HepG2 (cell line): ENCODE measurements around the gene VAC14. TPM values are rescaled to one million over a fixed set of nuclear protein-coding genes. Genes with fewer than 3 reads are reported as not detected.

Source experiments
- CENPT ChIP-seq: sonication (generic); formaldehyde crosslinking; IDR thresholded peaks from 2 replicates; pipeline ENCODE4 v1.8.0; 2022; ENCODE audit warnings: low read depth, mild to moderate bottlenecking, moderate library complexity, missing genetic modification reagents
- FOXJ3 ChIP-seq: sonication (generic); formaldehyde crosslinking; IDR thresholded peaks from 2 replicates; pipeline ENCODE4 v1.4.0; 2020; ENCODE audit warnings: missing genetic modification reagents, mild to moderate bottlenecking, borderline replicate concordance
- GTF3A ChIP-seq: sonication (generic); formaldehyde crosslinking; conservative IDR thresholded peaks from 2 replicates; pipeline ENCODE4 v1.4.0; 2020; ENCODE audit warnings: mild to moderate bottlenecking, missing genetic modification reagents
- KDM5A ChIP-seq: fragments of 200-600 bp; sonication (generic); IDR thresholded peaks from 2 replicates; pipeline ENCODE4 v1.7.0; 2018; ENCODE audit warnings: antibody characterized with exemption, mild to moderate bottlenecking, low read length, borderline replicate concordance
- PPARG ChIP-seq: conservative IDR thresholded peaks from 2 replicates; pipeline ENCODE4 v1.6.1; 2016; ENCODE audit warnings: missing biosample characterization, missing genetic modification reagents
- PRDM15 ChIP-seq: sonication (generic); formaldehyde crosslinking; IDR thresholded peaks from 2 replicates; pipeline ENCODE4 v1.4.0; 2020; ENCODE audit warnings: missing genetic modification reagents
- SALL1 ChIP-seq: sonication (generic); formaldehyde crosslinking; IDR thresholded peaks from 2 replicates; pipeline ENCODE4 v1.8.0; 2022; ENCODE audit warnings: mild to moderate bottlenecking, missing genetic modification reagents
- SRSF4 ChIP-seq: fragments of 200-400 bp; formaldehyde crosslinking; IDR thresholded peaks from one replicate; pipeline ENCODE4 v1.6.1; 2018; ENCODE audit warnings: mild to moderate bottlenecking, low read depth, low read length, moderate library complexity; ENCODE audit not compliant: poor library complexity, severe bottlenecking
- ZFP36L2 ChIP-seq: sonication (generic); formaldehyde crosslinking; IDR thresholded peaks from 2 replicates; pipeline ENCODE4 v1.4.0; 2020; ENCODE audit warnings: missing genetic modification reagents
- ZMYM4 ChIP-seq: sonication (generic); formaldehyde crosslinking; IDR thresholded peaks from 2 replicates; pipeline ENCODE4 v1.8.1; 2023; ENCODE audit warnings: mild to moderate bottlenecking, missing genetic modification reagents
- ZNF124 ChIP-seq: sonication (generic); formaldehyde crosslinking; IDR thresholded peaks from 2 replicates; pipeline ENCODE4 v1.4.0; 2020; ENCODE audit warnings: missing genetic modification reagents
- ZNF292 ChIP-seq: sonication (generic); formaldehyde crosslinking; IDR thresholded peaks from 2 replicates; pipeline ENCODE4 v1.8.1; 2022; ENCODE audit warnings: mild to moderate bottlenecking, low read depth, missing genetic modification reagents, borderline replicate concordance
- ZNF672 ChIP-seq: sonication (generic); formaldehyde crosslinking; IDR thresholded peaks from 2 replicates; pipeline ENCODE4 v1.8.1; 2022; ENCODE audit warnings: missing genetic modification reagents
- polyA plus RNA-seq, 8 experiments: library from polyadenylated mRNA; depleted of rRNA in 3 of 8; stranded (reverse) in 7 of 8; unstranded in 1 of 8; fragments of >200 nt; fragmentation: Illumina TruSeq in 4 of 8; extraction: Trizol in 4 of 8; gene quantifications; 2 replicates each; pipeline versions ENCODE4 v1.2.1 to v1.2.3, GENCODE V29; 2011 to 2016; ENCODE audit warnings: low read depth in 4 of 8, missing spikeins in 1 of 8, mixed read lengths in 1 of 8; ENCODE audit not compliant: insufficient read depth in 1 of 8
- total RNA-seq, 5 experiments: library from RNA; depleted of rRNA; stranded (reverse); fragments of >200 nt; fragmentation: Illumina TruSeq; extraction: Trizol; gene quantifications; 2 replicates each; pipeline ENCODE4 v1.2.3, GENCODE V29; 2016; ENCODE audit warnings: low read depth in 1 of 5
- TF ChIP-seq, protein P1 (sequence below): sonication (generic); formaldehyde crosslinking; IDR thresholded peaks from 2 replicates; pipeline ENCODE4 v1.4.0; 2020; ENCODE audit warnings: missing genetic modification reagents
- TF ChIP-seq, protein P2 (sequence below): sonication (generic); formaldehyde crosslinking; IDR thresholded peaks from 2 replicates; pipeline ENCODE4 v1.9.0; 2021; ENCODE audit warnings: missing genetic modification reagents, mild to moderate bottlenecking, borderline replicate concordance

Gene VAC14
- total and polyA plus RNA-seq, 2 of the 13 experiments (the other 11 are each of a cell fraction or from before 2014, with no cell fraction given) = 23.5 to 24.6 TPM

GRCh38 chr16:70746708-70747424 lies 54.1 kb downstream of the VAC14 start (continued):
- TF ChIP-seq PPARG (CRISPR knock-in tag) (peak; percentile 95), ZFP36L2 (CRISPR knock-in tag) (no peak), FOXJ3 (0 out of 2 replicates have a peak, but pooled peaks have one; percentile 76), ZNF292 (CRISPR knock-in tag) (peak; percentile 73; the same call in 1 of the 2 replicates), CENPT (CRISPR knock-in tag) (no peak), GTF3A (CRISPR knock-in tag) (no peak), ZNF124 (peak; percentile 79; the same call in 1 of the 2 replicates), KDM5A (peak; percentile 57; the same call in 1 of the 2 replicates), ZMYM4 (CRISPR knock-in tag) (peak; percentile 49; the same call in 1 of the 2 replicates), SALL1 (CRISPR knock-in tag) (peak; percentile 91; the same call in 1 of the 2 replicates), SRSF4 (no peak), ZNF672 (CRISPR knock-in tag) (no peak), PRDM15 (CRISPR knock-in tag) (peak; percentile 19; the same call in 1 of the 2 replicates)
- TF ChIP-seq, protein P1, sequence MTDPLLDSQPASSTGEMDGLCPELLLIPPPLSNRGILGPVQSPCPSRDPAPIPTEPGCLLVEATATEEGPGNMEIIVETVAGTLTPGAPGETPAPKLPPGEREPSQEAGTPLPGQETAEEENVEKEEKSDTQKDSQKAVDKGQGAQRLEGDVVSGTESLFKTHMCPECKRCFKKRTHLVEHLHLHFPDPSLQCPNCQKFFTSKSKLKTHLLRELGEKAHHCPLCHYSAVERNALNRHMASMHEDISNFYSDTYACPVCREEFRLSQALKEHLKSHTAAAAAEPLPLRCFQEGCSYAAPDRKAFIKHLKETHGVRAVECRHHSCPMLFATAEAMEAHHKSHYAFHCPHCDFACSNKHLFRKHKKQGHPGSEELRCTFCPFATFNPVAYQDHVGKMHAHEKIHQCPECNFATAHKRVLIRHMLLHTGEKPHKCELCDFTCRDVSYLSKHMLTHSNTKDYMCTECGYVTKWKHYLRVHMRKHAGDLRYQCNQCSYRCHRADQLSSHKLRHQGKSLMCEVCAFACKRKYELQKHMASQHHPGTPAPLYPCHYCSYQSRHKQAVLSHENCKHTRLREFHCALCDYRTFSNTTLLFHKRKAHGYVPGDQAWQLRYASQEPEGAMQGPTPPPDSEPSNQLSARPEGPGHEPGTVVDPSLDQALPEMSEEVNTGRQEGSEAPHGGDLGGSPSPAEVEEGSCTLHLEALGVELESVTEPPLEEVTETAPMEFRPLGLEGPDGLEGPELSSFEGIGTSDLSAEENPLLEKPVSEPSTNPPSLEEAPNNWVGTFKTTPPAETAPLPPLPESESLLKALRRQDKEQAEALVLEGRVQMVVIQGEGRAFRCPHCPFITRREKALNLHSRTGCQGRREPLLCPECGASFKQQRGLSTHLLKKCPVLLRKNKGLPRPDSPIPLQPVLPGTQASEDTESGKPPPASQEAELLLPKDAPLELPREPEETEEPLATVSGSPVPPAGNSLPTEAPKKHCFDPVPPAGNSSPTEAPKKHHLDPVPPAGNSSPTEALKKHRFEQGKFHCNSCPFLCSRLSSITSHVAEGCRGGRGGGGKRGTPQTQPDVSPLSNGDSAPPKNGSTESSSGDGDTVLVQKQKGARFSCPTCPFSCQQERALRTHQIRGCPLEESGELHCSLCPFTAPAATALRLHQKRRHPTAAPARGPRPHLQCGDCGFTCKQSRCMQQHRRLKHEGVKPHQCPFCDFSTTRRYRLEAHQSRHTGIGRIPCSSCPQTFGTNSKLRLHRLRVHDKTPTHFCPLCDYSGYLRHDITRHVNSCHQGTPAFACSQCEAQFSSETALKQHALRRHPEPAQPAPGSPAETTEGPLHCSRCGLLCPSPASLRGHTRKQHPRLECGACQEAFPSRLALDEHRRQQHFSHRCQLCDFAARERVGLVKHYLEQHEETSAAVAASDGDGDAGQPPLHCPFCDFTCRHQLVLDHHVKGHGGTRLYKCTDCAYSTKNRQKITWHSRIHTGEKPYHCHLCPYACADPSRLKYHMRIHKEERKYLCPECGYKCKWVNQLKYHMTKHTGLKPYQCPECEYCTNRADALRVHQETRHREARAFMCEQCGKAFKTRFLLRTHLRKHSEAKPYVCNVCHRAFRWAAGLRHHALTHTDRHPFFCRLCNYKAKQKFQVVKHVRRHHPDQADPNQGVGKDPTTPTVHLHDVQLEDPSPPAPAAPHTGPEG (CRISPR knock-in tag) = peak; percentile 21; the same call in 1 of the 2 replicates
- TF ChIP-seq, protein P2, sequence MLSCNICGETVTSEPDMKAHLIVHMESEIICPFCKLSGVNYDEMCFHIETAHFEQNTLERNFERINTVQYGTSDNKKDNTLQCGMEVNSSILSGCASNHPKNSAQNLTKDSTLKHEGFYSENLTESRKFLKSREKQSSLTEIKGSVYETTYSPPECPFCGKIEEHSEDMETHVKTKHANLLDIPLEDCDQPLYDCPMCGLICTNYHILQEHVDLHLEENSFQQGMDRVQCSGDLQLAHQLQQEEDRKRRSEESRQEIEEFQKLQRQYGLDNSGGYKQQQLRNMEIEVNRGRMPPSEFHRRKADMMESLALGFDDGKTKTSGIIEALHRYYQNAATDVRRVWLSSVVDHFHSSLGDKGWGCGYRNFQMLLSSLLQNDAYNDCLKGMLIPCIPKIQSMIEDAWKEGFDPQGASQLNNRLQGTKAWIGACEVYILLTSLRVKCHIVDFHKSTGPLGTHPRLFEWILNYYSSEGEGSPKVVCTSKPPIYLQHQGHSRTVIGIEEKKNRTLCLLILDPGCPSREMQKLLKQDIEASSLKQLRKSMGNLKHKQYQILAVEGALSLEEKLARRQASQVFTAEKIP (CRISPR knock-in tag) = no peak
